Endothelial cell of umbilical vein (primary cell): Measurements from ENCODE around the gene RFLNA. TPM values are rescaled to one million over a fixed set of nuclear protein-coding genes. Genes with fewer than 3 reads are reported as not detected.

Source experiments
- BruUV-seq: library from RNA; stranded (reverse); fragments of 400-500 nt; replicated peaks from 2 replicates; lab custom pipeline; 2021; lab: Mats Ljungman, UMichigan
- CTCF ChIA-PET: fragments of 300-600, 350-600 bp; sonication (Branson Sonifier 250); formaldehyde crosslinking; loops from one replicate; lab custom pipeline; 2021; ENCODE audit warnings: antibody characterized with exemption, inconsistent platforms; lab: Charles Lee
- POLR2A ChIA-PET: fragments of 300-600, 350-600 bp; sonication (Branson Sonifier 250); formaldehyde crosslinking; loops from one replicate; lab custom pipeline; 2021; ENCODE audit warnings: antibody characterized with exemption, inconsistent platforms; lab: Charles Lee
- DNase-seq: peaks from one replicate; pipeline ENCODE4 v3.0.0-alpha.2; 2011; ENCODE audit warnings: low read depth, low spot score
- FAIRE-seq: peaks from 2 replicates; lab custom pipeline; 2011; peaks lifted over from hg19 to GRCh38; lab: Jason Lieb, UNC
- H2AFZ ChIP-seq: 2 replicates; pipeline ENCODE4 v1.6.0; 2012; ENCODE audit warnings: low read depth, low read length, control low read depth, inconsistent platforms
- H3K27ac ChIP-seq: 2 replicates; pipeline ENCODE4 v1.5.1; 2011; ENCODE audit warnings: low read depth, mild to moderate bottlenecking, control low read depth, low read length, moderate library complexity; ENCODE audit not compliant: insufficient read depth
- H3K27me3 ChIP-seq, 2 experiments: 2 replicates each; pipeline versions ENCODE4 v1.6.0 to v1.6.1; 2011; ENCODE audit warnings: low read length in 2 of 2, mixed read lengths in 1 of 2; ENCODE audit not compliant: control insufficient read depth in 2 of 2, insufficient read depth in 2 of 2
- H3K36me3 ChIP-seq, 2 experiments: 2 replicates in 1 of 2; 3 replicates in 1 of 2; pipeline ENCODE4 v1.5.1; 2011; ENCODE audit warnings: low read length in 2 of 2, mild to moderate bottlenecking in 1 of 2, moderate library complexity in 1 of 2; ENCODE audit not compliant: control insufficient read depth in 2 of 2, insufficient read depth in 2 of 2; ENCODE audit errors: extremely low read depth in 1 of 2
- H3K4me1 ChIP-seq: 3 replicates; pipeline ENCODE4 v1.5.1; 2011; ENCODE audit warnings: mild to moderate bottlenecking, low read length; ENCODE audit not compliant: control insufficient read depth, insufficient read depth; ENCODE audit errors: extremely low read depth
- H3K4me2 ChIP-seq: 2 replicates; pipeline ENCODE4 v1.6.1; 2011; ENCODE audit warnings: low read length, control low read depth, mixed read lengths; ENCODE audit not compliant: insufficient read depth
- H3K4me3 ChIP-seq, 3 experiments: fragments of 200-600 bp in 1 of 3; sonication (generic), shearing (Covaris generic) in 1 of 3; replicated peaks in 1 of 3; 2 replicates each; pipeline ENCODE4 v1.5.1; 2011 to 2016; ENCODE audit warnings: control low read depth in 3 of 3, low read length in 3 of 3, mild to moderate bottlenecking in 2 of 3, inconsistent platforms in 1 of 3, low read depth in 1 of 3, moderate library complexity in 1 of 3; ENCODE audit not compliant: insufficient read depth in 1 of 3
- H3K79me2 ChIP-seq: 2 replicates; pipeline ENCODE4 v1.6.0; 2012; ENCODE audit warnings: low read length, inconsistent platforms; ENCODE audit not compliant: control insufficient read depth, insufficient read depth
- H3K9ac ChIP-seq: replicated peaks from 2 replicates; pipeline ENCODE3; 2011; ENCODE audit warnings: low read length, control low read depth; ENCODE audit not compliant: insufficient read depth; ENCODE audit errors: extremely low read depth
- H3K9me1 ChIP-seq: replicated peaks from 3 replicates; pipeline ENCODE4 v1.6.0; 2011; ENCODE audit warnings: mild to moderate bottlenecking, low read length; ENCODE audit not compliant: control insufficient read depth, insufficient read depth; ENCODE audit errors: extremely low read depth
- H3K9me3 ChIP-seq: replicated peaks from 2 replicates; pipeline ENCODE4 v1.5.1; 2012; ENCODE audit warnings: low read length, inconsistent platforms; ENCODE audit not compliant: control insufficient read depth, insufficient read depth
- H4K20me1 ChIP-seq: replicated peaks from 2 replicates; pipeline ENCODE3; 2011; ENCODE audit warnings: mild to moderate bottlenecking, low read length; ENCODE audit not compliant: control insufficient read depth, insufficient read depth; ENCODE audit errors: extremely low read depth
- CTCF ChIP-seq, 2 donors: IDR thresholded peaks; 1 replicate in 1 of 2; 2 replicates in 1 of 2; pipeline ENCODE4 v1.5.1; 2011; ENCODE audit warnings: low read length in 2 of 2, mild to moderate bottlenecking in 2 of 2, moderate library complexity in 2 of 2, control low read depth in 1 of 2, inconsistent platforms in 1 of 2, low read depth in 1 of 2; ENCODE audit not compliant: insufficient read depth in 1 of 2; ENCODE audit errors: extremely low read depth in 1 of 2
- EZH2 ChIP-seq: IDR thresholded peaks from 2 replicates; pipeline ENCODE4 v1.6.1; 2012; ENCODE audit warnings: borderline replicate concordance, low read depth, mild to moderate bottlenecking, moderate library complexity, low read length, inconsistent platforms; ENCODE audit not compliant: severe bottlenecking
- FOS ChIP-seq: IDR thresholded peaks from 2 replicates; pipeline ENCODE4 v1.6.1; 2011; ENCODE audit warnings: mild to moderate bottlenecking, low read length, moderate library complexity, borderline replicate concordance; ENCODE audit not compliant: insufficient read depth
- GATA2 ChIP-seq: IDR thresholded peaks from 2 replicates; pipeline ENCODE4 v1.7.0; 2011; ENCODE audit warnings: low read depth, mild to moderate bottlenecking, moderate library complexity, mixed read lengths, low read length; ENCODE audit not compliant: insufficient read length, insufficient read depth
- JUN ChIP-seq: IDR thresholded peaks from 2 replicates; pipeline ENCODE4 v1.6.1; 2011; ENCODE audit warnings: borderline replicate concordance, low read depth; ENCODE audit not compliant: insufficient read length, insufficient read depth
- MYC ChIP-seq: IDR thresholded peaks from one replicate; pipeline ENCODE4 v1.6.1; 2011; ENCODE audit warnings: mild to moderate bottlenecking, low read depth, low read length
- POLR2A ChIP-seq: IDR thresholded peaks from 2 replicates; pipeline ENCODE4 v1.6.1; 2012; ENCODE audit warnings: low read depth, mild to moderate bottlenecking, control low read depth, low read length
- POLR2AphosphoS5 ChIP-seq: IDR thresholded peaks from 2 replicates; pipeline ENCODE4 v1.6.1; 2012; ENCODE audit warnings: low read depth, mild to moderate bottlenecking, control low read depth, low read length, moderate library complexity; ENCODE audit not compliant: insufficient read depth
- dilution Hi-C: fragments of 300-500 bp; cut with MboI; formaldehyde crosslinking; loops from one replicate; pipeline ENCODE4 v1.15.0; 2019; ENCODE audit warnings: low sequenced_read_pairs; ENCODE audit not compliant: extremely low pct_ligation_motif_present
- intact Hi-C: fragments of 100-400 bp; cut with micrococcal nuclease; formaldehyde crosslinking; loops from one replicate; pipeline ENCODE4 v1.10.0; 2022
- polyA plus RNA-seq, 4 experiments: library from polyadenylated mRNA; depleted of rRNA in 3 of 4; stranded (reverse) in 3 of 4; unstranded in 1 of 4; fragments of >200 nt; gene quantifications; 2 replicates each; pipeline versions ENCODE4 v1.2.1 to v1.2.3, GENCODE V29; 2011 to 2012; ENCODE audit warnings: missing spikeins in 1 of 4
- total RNA-seq: library from RNA; stranded (reverse); gene quantifications from 2 replicates; pipeline ENCODE4 v1.2.3, GENCODE V29; 2021
- TF ChIP-seq, protein P1 (sequence below): IDR thresholded peaks from 2 replicates; pipeline ENCODE4 v1.6.1; 2011; ENCODE audit not compliant: insufficient read depth, insufficient read length

RFLNA gene
- total and polyA plus RNA-seq, 2 donors (not counting 3 experiments of a cell fraction or from before 2014, with no cell fraction given), result 19.7 to 24.5 TPM

- no peak overlapping the region for H3K4me2 ChIP-seq
- H2AFZ ChIP-seq, result no peak overlapping the region
- H3K79me2 ChIP-seq, result peaks cover 26% of the 10 kb centered on the region
- TF ChIP-seq JUN, result no peak
- no peak for TF ChIP-seq GATA2
- TF ChIP-seq, protein P1, sequence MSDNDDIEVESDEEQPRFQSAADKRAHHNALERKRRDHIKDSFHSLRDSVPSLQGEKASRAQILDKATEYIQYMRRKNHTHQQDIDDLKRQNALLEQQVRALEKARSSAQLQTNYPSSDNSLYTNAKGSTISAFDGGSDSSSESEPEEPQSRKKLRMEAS, result no peak
- no peak for TF ChIP-seq EZH2
- no peak for TF ChIP-seq CTCF (IDR thresholded peaks at IDR 0.05; ENCODE audit: extremely low read depth in 1 of 2, insufficient read depth in 1 of 2, low read depth in 1 of 2, low read length in 2 of 2)
- TF ChIP-seq POLR2A, result no peak
- no peak for TF ChIP-seq POLR2AphosphoS5
- TF ChIP-seq MYC, result no peak
- TF ChIP-seq FOS, result no peak
- no peaks in the 10 kb centered on the region for H3K4me1 ChIP-seq
- POLR2A ChIA-PET, result no interaction called here
- H3K9me1 ChIP-seq, result no peaks in the 10 kb centered on the region
- CTCF ChIA-PET, result interaction anchor here (0.9 to 4.1 kb wide), 2 partner anchors 259 to 280 kb away, joined by 3 to 20 read pairs; no protein-coding TSS in a partner anchor
- H3K36me3 ChIP-seq, result no peaks in the 10 kb centered on the region
- no peaks in the 10 kb centered on the region for H3K9me3 ChIP-seq
- H3K9ac ChIP-seq, result no peak overlapping the region
- DNase-seq, result no peak
- intact Hi-C loops, result no loop called here
- no peaks in the 10 kb centered on the region for H4K20me1 ChIP-seq
- H3K27me3 ChIP-seq, result no peaks in the 10 kb centered on the region
- no peak overlapping the region for H3K27ac ChIP-seq
- no TSS peak for BruUV-seq
- dilution Hi-C loops, result no loop called here
- FAIRE-seq, result peak; percentile 12
- H3K4me3 ChIP-seq, result no peak overlapping the region
Measured at GRCh38 chr12:124312601-124313000, 17.7 kb downstream of the RFLNA start.
